Suprapubic skin (tissue), 3 donors: ENCODE results near the gene APPL2.

Experiments used
- POLR2A ChIP-seq, 2 donors: fragments of 450-650 bp; IDR thresholded peaks; one replicate each; pipeline ENCODE4 v1.6.1; 2017; ENCODE audit warnings: antibody characterized with exemption in 2 of 2, mild to moderate bottlenecking in 2 of 2, moderate library complexity in 2 of 2
- TF ChIP-seq, protein P1 (sequence below), 2 donors: fragments of 200-600 bp in 1 of 2; fragments of 450-650 bp in 1 of 2; sonication (generic) in 1 of 2; IDR thresholded peaks; one replicate each; pipeline ENCODE4 v1.5.1; 2016 to 2019; ENCODE audit warnings: antibody characterized with exemption in 2 of 2, mild to moderate bottlenecking in 1 of 2, moderate library complexity in 1 of 2

DNA sequence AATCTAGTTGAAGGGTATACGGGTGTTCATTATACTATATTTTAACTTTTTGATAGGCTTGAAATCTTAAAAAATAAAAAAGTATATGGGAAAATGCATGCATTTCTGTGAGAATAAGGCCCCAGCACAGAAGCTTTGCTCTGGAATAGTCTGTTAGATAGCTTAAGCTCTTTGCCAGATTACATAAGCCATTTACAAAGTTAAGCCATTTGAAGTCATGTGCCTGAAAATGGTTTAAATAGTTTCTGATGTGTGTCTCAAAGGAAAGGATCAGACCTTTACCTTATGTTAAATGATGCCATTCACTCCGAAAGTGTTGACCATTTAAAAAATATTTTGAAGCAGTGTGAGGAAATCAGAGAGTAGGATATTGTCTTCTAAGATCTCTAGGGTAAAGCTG, 77.1 kb downstream of the APPL2 start:
- no peak for TF ChIP-seq POLR2A (IDR thresholded peaks at IDR 0.05)
- TF ChIP-seq, protein P1, sequence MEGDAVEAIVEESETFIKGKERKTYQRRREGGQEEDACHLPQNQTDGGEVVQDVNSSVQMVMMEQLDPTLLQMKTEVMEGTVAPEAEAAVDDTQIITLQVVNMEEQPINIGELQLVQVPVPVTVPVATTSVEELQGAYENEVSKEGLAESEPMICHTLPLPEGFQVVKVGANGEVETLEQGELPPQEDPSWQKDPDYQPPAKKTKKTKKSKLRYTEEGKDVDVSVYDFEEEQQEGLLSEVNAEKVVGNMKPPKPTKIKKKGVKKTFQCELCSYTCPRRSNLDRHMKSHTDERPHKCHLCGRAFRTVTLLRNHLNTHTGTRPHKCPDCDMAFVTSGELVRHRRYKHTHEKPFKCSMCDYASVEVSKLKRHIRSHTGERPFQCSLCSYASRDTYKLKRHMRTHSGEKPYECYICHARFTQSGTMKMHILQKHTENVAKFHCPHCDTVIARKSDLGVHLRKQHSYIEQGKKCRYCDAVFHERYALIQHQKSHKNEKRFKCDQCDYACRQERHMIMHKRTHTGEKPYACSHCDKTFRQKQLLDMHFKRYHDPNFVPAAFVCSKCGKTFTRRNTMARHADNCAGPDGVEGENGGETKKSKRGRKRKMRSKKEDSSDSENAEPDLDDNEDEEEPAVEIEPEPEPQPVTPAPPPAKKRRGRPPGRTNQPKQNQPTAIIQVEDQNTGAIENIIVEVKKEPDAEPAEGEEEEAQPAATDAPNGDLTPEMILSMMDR (IDR thresholded peaks at IDR 0.05), result no peak
